HG03039 (cell line): Measurements from ENCODE around the gene PRSS22.

Experiments used
- ATAC-seq: cut with Tn5 transposase; IDR thresholded peaks from one replicate; pipeline ENCODE4 v1.9.1; 2021; ENCODE audit warnings: mild to moderate bottlenecking, moderate library complexity; ENCODE audit not compliant: unreplicated experiment

The PRSS22 gene

DNA sequence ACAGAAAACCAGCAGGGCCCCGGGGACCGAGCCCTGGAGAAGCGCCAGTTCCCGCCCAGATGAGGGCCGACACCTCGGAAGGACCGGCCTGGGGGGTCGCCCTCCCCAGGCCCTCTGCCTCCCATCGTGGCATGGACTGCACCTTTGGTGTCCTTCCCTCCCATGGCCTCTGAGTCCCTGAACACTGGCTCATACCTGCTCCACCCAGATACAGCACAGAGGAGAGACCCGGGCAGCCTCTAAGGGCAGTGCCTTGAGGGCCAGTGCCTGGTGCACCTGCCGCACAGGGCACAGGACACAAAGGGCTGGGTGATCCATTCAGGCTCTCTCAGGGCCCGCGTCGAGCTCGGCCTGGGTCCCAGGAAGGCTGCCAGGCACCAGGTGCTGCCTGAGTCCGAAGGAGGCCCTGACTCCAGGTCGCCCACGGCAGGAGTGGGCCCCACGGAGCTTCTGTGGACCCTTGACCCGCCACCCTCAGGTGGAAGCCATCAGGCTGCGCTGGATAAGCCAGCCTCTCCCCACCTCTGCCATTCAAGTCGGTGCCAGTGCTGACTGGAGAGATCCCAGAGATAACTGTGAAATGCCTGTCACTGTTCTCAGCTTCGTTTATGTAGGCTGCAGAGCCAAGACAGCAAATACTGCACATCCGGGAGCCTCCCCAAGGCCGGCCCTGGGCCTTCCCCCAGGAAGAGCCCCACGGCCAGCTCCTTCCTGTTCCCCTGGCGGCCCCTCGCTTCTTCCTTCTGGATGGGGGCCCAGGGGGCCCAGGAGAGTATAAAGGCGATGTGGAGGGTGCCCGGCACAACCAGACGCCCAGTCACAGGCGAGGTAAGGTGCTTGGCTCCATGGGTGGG, 28.2 kb downstream of the PRSS22 start, which contains the start of gene ZG16B:
ZG16B (plus strand) TSS at position 803 of the 854 bp plus-strand sequence. CDS start 139 bp downstream, outside the sequence.
- ATAC-seq = no peak

DNA sequence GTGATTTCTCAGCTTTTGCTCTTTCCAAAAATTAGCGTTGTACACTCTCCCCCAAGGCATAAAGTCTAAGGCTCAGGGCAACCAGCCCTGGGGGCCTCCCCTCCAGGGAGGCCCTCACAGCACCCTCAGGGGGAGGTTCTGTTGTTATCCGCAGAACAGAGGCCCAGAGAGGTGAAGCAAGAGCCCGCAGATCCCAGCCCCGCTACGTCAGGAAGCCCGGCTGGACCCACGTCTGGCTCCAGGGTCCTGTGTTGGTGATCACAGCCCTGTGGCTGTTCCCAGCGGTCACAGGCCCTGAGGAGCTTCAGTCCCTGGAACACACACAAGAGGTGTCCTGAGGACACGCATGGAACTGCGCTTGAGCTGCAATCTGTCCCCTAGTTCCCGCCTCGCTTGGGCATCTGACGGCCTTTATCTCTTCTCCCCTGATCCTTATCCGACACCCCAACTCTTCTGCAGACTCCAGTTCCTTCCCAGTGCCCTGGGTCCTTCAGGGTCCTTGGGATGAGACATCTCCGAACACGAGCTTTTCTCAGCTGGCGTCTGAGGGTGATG, 29.0 kb downstream of the PRSS22 start:
- no peak for ATAC-seq

DNA sequence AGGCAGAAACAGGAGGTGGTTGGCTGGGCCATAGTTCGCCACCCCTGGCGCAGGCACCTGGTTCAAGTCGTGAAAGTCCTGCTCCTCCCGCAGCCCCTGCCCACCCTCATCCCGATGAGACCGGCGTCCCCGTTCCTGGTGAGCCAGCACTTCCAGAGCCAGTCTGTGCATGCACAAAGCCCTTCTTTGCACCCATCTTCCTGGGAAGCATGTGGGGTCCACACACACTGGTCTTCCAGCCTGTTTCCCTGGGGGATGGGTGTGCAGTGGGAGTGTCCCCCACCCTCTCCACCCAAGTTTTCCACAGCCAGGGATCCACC, 29.5 kb downstream of the PRSS22 start:
- no peak for ATAC-seq

DNA sequence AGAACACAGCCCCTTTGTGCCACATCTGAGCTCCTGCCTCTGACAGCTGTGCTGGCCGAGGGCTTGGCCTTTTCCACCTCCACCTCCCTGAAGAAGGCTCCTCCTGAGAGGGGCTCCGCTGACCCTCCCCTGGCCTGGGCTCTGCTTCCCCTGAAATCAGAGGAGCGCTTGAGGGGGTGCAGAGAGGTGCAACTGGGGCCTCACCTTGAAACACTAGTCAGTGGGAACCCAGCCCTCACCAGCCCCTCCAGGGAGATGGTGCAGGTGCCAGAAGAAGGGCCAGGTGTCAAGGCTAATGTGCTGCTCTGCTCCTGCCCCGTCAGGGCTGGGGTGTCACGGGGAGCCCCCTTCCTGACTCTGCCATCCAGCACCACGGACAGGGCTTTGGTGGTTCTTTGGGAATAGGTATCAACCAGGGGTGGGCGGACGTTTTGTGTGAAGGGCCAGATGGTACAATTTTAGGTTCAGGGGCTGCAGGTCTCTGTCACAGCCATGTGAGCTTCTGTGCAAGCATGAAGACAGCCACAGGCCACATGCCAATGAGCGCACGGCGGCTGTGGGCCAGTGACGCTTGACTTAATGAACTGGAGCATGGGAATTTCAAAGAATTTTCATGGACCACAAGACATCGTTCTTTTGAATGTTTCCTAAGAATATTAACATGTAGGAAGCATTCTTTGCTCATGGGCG, 30.0 kb downstream of the PRSS22 start:
- no peak for ATAC-seq

GRCh38 chr16:2827374-2827791, 30.6 kb downstream of the PRSS22 start:
- ATAC-seq = no peak

- no peak for ATAC-seq
Observed at GRCh38 chr16:2826591-2827373, 31.2 kb downstream of the PRSS22 start.

DNA sequence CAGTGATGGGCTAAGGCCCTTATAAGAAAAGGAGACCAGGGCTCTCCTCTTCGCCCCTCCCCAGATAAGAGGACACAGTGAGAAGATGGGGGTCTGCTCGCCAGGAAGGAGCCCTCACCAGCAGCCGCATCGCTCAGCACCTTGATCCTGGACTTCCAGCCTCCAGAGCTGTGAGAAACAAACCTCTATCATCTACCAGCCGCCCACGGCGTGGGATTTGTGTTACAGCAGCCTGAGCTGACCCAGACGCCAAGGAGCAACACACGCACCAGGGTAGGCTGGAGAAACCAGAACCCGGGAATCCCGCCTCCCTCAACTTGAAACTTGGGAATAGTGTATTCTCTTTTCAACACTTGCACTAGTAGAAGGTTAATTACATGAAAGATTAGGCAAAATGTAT, 32.1 kb downstream of the PRSS22 start:
- no peak for ATAC-seq

- no peak for ATAC-seq
Observed at GRCh38 chr16:2825049-2825742, 32.8 kb downstream of the PRSS22 start.

- no peak for ATAC-seq
Observed at GRCh38 chr16:2824626-2825025, 33.3 kb downstream of the PRSS22 start.

DNA sequence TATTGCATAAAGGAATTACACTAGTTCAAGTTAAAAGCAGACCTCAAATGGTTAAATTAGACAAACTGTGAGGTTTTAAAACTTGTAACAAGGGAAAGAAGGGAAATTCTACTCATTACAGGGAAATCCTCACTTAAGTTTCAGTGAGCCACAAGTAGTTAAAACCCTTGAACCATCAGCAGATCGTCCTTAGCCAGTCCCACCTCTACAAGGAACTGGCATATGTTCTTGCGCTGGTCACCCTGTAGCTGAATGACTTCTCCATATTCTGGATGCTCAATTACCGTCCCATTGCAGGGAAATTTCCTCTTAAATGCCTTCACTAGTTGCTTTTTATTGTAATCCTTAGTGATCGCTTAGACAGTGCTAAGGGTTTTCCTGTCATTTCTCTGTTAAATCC, 35.5 kb downstream of the PRSS22 start:
- no peak for ATAC-seq

- no peak for ATAC-seq
Observed at GRCh38 chr16:2822158-2822495, 35.8 kb downstream of the PRSS22 start.

DNA sequence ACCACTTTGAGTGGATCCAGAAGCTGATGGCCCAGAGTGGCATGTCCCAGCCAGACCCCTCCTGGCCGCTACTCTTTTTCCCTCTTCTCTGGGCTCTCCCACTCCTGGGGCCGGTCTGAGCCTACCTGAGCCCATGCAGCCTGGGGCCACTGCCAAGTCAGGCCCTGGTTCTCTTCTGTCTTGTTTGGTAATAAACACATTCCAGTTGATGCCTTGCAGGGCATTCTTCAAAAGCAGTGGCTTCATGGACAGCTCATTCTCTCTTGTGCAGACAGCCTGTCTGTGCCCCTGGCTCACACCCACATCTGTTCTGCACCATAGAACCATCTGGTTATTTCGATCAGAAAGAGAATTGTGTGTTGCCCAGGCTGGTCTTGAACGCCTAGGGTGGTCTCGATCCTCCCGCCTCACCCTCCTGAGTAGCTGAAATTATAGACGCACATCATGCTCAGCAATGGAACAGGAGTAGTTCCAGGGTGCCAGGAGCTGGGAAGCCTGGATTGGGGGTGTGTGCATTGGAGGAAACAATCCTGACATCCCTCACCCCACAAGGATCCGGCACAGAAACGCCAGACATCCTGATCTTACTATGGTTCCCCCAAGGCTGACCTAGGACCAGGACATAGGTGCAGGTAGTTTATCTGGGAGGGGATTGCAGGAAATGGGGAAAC, 36.3 kb downstream of the PRSS22 start:
- ATAC-seq = no peak

DNA sequence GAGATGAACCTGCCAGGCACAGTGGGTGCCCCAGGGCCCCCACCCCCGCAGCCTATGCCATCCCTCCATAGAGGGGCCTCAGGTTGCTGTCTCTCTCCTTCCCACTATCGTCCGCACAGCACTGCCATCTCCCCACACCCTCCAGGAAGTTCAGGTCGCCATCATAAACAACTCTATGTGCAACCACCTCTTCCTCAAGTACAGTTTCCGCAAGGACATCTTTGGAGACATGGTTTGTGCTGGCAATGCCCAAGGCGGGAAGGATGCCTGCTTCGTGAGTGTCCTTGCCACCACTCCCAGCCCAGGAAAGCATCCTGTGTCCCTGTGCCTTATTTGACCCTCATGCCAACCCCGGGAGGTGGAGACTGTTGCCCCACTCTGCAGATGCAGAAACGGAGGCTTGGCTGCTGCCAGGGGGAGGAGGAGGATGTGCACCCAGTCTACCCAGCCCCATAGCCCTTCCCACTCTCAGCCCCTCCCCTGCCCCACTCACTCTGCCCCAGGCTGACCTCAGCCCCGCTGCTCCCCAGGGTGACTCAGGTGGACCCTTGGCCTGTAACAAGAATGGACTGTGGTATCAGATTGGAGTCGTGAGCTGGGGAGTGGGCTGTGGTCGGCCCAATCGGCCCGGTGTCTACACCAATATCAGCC, 37.0 kb downstream of the PRSS22 start:
- ATAC-seq = no peak

- no peak for ATAC-seq
Observed at GRCh38 chr16:2819939-2820835, 37.8 kb downstream of the PRSS22 start.

GRCh38 chr16:2819179-2819938, 38.6 kb downstream of the PRSS22 start:
- ATAC-seq = no peak

- no peak for ATAC-seq
Observed at GRCh38 chr16:2818272-2818876, 39.6 kb downstream of the PRSS22 start.
